Measurements from ENCODE around the gene PHF21B.
A peak's percentile ranks its signal among the peaks of the same experiment; 100 is the strongest.

PHF21B gene

DNA sequence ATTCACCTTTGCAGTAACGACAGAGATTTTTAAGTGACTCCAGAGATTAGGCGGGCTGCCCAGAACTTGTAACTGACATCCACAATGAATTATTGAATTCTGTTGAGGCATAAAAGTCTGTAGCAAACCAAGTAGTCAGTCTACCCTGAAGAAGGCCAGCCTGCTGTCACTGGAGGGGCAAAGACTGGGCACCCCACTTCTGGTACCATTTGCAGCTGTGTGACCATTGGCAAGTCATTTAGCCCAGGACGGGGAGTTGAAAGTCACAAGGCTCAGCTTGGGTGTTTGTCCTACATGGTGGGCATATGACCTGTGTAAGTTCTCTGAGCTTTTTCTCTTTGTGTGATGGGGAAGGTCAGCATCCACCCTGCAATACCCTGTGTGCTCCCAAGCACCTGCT lies 138.0 kb downstream of the PHF21B start:
- no peak overlapping the region for H3K4me3 ChIP-seq (replicated peaks in 1 of 2; ENCODE audit: low read depth in 2 of 2, low read length in 2 of 2)
- no peak for DNase-seq (ENCODE audit: low read depth in 2 of 2)
- TF ChIP-seq CTCF (IDR thresholded peaks at IDR 0.05; ENCODE audit: low read depth, low read length), result no peak

- H3K4me3 ChIP-seq (replicated peaks in 1 of 2; ENCODE audit: low read depth in 2 of 2, low read length in 2 of 2), result no peak overlapping the region
- DNase-seq (ENCODE audit: low read depth in 2 of 2), result peak; percentile 10 to 13
- TF ChIP-seq CTCF (IDR thresholded peaks at IDR 0.05; ENCODE audit: low read depth, low read length), result no peak
Observed at GRCh38 chr22:44870021-44870420, 139.8 kb downstream of the PHF21B start.

DNA sequence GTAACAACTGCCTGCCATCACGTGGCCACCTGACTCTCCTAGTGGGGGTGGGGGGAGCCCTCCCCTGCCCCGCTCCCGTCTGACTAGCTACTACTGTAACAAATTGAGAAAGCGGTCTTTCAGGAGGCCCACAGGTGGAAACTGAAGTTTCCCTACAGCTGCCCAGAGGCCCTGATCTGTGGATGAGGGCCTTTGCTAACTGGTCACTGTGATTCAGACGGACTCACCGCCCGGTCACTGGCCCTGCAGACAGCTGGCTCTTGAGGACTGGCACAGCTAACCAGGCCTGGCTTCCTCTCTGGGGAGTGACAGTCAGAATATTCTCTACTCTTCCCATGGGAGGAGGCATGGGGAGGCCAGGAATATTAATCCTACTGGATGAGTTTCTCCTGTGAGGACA lies 140.6 kb downstream of the PHF21B start:
- H3K4me3 ChIP-seq (replicated peaks in 1 of 2; ENCODE audit: low read depth in 2 of 2, low read length in 2 of 2), result no peak overlapping the region
- TF ChIP-seq CTCF (IDR thresholded peaks at IDR 0.05; ENCODE audit: low read depth, low read length), result no peak
- DNase-seq (ENCODE audit: low read depth in 2 of 2), result no peak

DNA sequence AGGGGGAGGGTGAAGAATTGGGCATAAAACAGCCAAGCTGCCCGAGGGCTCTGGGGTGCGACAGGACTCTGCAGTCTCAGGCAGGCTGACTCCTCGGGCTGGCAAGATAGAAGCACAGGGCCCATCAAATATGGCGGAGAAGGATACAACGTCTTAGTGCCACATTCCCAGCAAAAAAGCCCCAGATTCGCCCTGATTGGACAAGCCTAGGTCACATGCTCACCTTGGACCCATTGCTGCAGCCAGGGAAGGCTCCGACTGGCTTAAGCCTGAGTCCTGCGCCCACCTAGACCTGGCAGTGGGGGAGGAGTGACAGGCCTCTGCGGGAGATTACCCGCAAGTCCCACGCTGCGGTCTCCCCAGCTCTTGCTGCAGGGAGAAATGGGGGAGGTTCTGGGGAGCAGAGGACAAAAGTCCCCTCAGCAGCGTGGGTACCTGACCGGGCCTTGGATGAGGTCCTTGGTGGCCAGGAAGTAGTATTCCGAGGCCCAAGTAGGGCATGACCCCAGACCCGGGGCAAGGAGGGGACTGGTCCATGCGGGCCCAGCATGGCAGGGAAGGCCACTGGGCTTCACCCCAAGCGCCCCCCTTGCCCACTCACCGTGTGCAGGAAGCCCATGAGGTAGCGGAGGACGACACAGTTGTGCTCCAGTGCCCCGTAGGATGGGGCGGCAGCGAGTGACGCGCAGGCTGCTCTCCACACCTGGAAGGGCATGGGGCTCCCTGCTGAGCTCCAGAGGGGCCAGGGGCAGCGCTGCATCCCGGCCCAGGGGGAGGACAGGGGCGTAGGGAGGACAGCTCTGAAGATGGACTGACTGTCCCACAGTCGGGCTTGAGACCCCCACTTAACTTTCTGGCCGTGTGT lies 144.4 kb downstream of the PHF21B start:
- TF ChIP-seq CTCF (IDR thresholded peaks at IDR 0.05; ENCODE audit: low read depth, low read length), result no peak
- no peak for DNase-seq (ENCODE audit: low read depth in 2 of 2)
- H3K4me3 ChIP-seq (replicated peaks in 1 of 2; ENCODE audit: low read depth in 2 of 2, low read length in 2 of 2), result no peak overlapping the region

- H3K4me3 ChIP-seq (replicated peaks in 1 of 2; ENCODE audit: low read depth in 2 of 2, low read length in 2 of 2), result no peak overlapping the region
- TF ChIP-seq CTCF (IDR thresholded peaks at IDR 0.05; ENCODE audit: low read depth, low read length), result no peak
- DNase-seq (ENCODE audit: low read depth in 2 of 2), result no peak
Observed at GRCh38 chr22:44862981-44863860, 146.6 kb downstream of the PHF21B start.

DNA sequence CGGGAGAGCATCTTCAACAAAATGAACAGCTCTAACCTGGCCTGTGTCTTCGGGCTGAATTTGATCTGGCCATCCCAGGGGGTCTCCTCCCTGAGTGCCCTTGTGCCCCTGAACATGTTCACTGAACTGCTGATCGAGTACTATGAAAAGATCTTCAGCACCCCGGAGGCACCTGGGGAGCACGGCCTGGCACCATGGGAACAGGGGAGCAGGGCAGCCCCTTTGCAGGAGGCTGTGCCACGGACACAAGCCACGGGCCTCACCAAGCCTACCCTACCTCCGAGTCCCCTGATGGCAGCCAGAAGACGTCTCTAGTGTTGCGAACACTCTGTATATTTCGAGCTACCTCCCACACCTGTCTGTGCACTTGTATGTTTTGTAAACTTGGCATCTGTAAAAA lies 147.5 kb downstream of the PHF21B start:
- no peak for TF ChIP-seq CTCF (IDR thresholded peaks at IDR 0.05; ENCODE audit: low read depth, low read length)
- no peak for DNase-seq (ENCODE audit: low read depth in 2 of 2)
- H3K4me3 ChIP-seq (replicated peaks in 1 of 2; ENCODE audit: low read depth in 2 of 2, low read length in 2 of 2), result no peak overlapping the region
